Measurements from ENCODE around the gene BMPR1B.

BMPR1B gene

GRCh38 chr4:95180531-95181242 is 422.9 kb downstream of the BMPR1B start (continued):
- TF ChIP-seq ZNF341 (tag by site-specific recombination; IDR thresholded peaks at IDR 0.05; ENCODE audit: low read depth) = no peak
- no peak for TF ChIP-seq ZNF704 (tag by site-specific recombination; IDR thresholded peaks at IDR 0.05)
- TF ChIP-seq ZNF169 (tag by site-specific recombination; IDR thresholded peaks at IDR 0.05) = no peak

GRCh38 chr4:95181243-95181995 is 423.7 kb downstream of the BMPR1B start:
- no peaks in the 10 kb centered on the region for H3K9me3 ChIP-seq (ENCODE audit: control insufficient read depth, insufficient read depth, low read depth, low read length)
- H3K36me3 ChIP-seq (ENCODE audit: control insufficient read depth in 2 of 2, insufficient read depth in 1 of 2, low read length in 2 of 2) = peaks cover 0 to 3% of the 10 kb centered on the region in 2 experiments; a peak in 1 of 3 replicates
- TF ChIP-seq ELK4 (IDR thresholded peaks at IDR 0.05; ENCODE audit: borderline replicate concordance, low read depth, low read length) (no peak), MYNN (tag by site-specific recombination; IDR thresholded peaks at IDR 0.05; ENCODE audit: borderline replicate concordance) (no peak), ZNF10 (tag by site-specific recombination; IDR thresholded peaks at IDR 0.05) (no peak), ZNF37A (tag by site-specific recombination; IDR thresholded peaks at IDR 0.05) (no peak), GLIS2 (tag by site-specific recombination; IDR thresholded peaks at IDR 0.05) (no peak), ZNF112 (tag by site-specific recombination; IDR thresholded peaks at IDR 0.05) (no peak), ZEB2 (tag by site-specific recombination; IDR thresholded peaks at IDR 0.05) (no peak), ZBTB11 (tag by site-specific recombination; conservative IDR thresholded peaks at IDR 0.05; ENCODE audit: low read depth) (no peak), ZNF521 (tag by site-specific recombination; IDR thresholded peaks at IDR 0.05) (no peak), ZNF529 (tag by site-specific recombination; IDR thresholded peaks at IDR 0.05; ENCODE audit: insufficient replicate concordance) (no peak), ZNF121 (tag by site-specific recombination; IDR thresholded peaks at IDR 0.05) (no peak), GLIS1 (tag by site-specific recombination; IDR thresholded peaks at IDR 0.05) (no peak)
- H3K4me3 ChIP-seq (ENCODE audit: low read depth, low read length) = no peak overlapping the region
- ChIA-PET CTCF (interaction anchor here (0.5 kb wide), 1 partner anchor 15 kb away, joined by 3 read pairs; no protein-coding TSS in a partner anchor), POLR2A (no interaction called here)
- no peak overlapping the region for H3K27ac ChIP-seq (ENCODE audit: extremely low read depth, low read depth, low read length)
- no peaks in the 10 kb centered on the region for H3K4me1 ChIP-seq (ENCODE audit: control insufficient read depth, insufficient read depth, low read length)

GRCh38 chr4:95181996-95182306 is 424.2 kb downstream of the BMPR1B start:
- no peaks in the 10 kb centered on the region for H3K9me3 ChIP-seq (ENCODE audit: control insufficient read depth, insufficient read depth, low read depth, low read length)
- POLR2A ChIA-PET = no interaction called here
- H3K4me3 ChIP-seq (ENCODE audit: low read depth, low read length) = no peak overlapping the region
- CTCF ChIA-PET = interaction anchor here (0.5 kb wide), 1 partner anchor 14 kb away, joined by 3 read pairs; no protein-coding TSS in a partner anchor
- peaks cover 0 to 3% of the 10 kb centered on the region in 2 experiments; a peak in 1 of 3 replicates for H3K36me3 ChIP-seq (ENCODE audit: control insufficient read depth in 2 of 2, insufficient read depth in 1 of 2, low read length in 2 of 2)
- H3K4me1 ChIP-seq (ENCODE audit: control insufficient read depth, insufficient read depth, low read length) = no peaks in the 10 kb centered on the region
- TF ChIP-seq ZNF423 (tag by site-specific recombination; IDR thresholded peaks at IDR 0.05) (no peak), ZNF776 (tag by site-specific recombination; IDR thresholded peaks at IDR 0.05; ENCODE audit: borderline replicate concordance) (no peak), ZNF664 (tag by site-specific recombination; IDR thresholded peaks at IDR 0.05) (no peak), KLF7 (tag by site-specific recombination; IDR thresholded peaks at IDR 0.05; ENCODE audit: borderline replicate concordance) (no peak), ZNF677 (tag by site-specific recombination; IDR thresholded peaks at IDR 0.05) (no peak), ZNF513 (tag by site-specific recombination; IDR thresholded peaks at IDR 0.05) (no peak), EGR2 (tag by site-specific recombination; IDR thresholded peaks at IDR 0.05; ENCODE audit: low read depth) (no peak), OVOL3 (tag by site-specific recombination; IDR thresholded peaks at IDR 0.05) (no peak), ZXDB (tag by site-specific recombination; IDR thresholded peaks at IDR 0.05) (no peak), GFI1B (tag by site-specific recombination; IDR thresholded peaks at IDR 0.05) (no peak), ZNF274 (IDR thresholded peaks at IDR 0.05; ENCODE audit: low read length) (no peak), ZNF274 (tag by site-specific recombination; IDR thresholded peaks at IDR 0.05; ENCODE audit: borderline replicate concordance) (no peak)
- no peak overlapping the region for H3K27ac ChIP-seq (ENCODE audit: extremely low read depth, low read depth, low read length)

Measured in HEK293 (cell line).